ENCODE data around the gene AZU1.
"Not testable (repeated sequence)": the region's sequence is repeated elsewhere in the genome, so short reads cannot be mapped to it uniquely, and the experiment has no call there.

AZU1 gene

GRCh38 chr19:810883-811489 is 16.7 kb upstream of the AZU1 start:
- DNase-seq (ENCODE audit: low spot score): no peak

- DNase-seq (ENCODE audit: low spot score): no peak
Measured at GRCh38 chr19:811506-812048, 16.1 kb upstream of the AZU1 start.

DNA sequence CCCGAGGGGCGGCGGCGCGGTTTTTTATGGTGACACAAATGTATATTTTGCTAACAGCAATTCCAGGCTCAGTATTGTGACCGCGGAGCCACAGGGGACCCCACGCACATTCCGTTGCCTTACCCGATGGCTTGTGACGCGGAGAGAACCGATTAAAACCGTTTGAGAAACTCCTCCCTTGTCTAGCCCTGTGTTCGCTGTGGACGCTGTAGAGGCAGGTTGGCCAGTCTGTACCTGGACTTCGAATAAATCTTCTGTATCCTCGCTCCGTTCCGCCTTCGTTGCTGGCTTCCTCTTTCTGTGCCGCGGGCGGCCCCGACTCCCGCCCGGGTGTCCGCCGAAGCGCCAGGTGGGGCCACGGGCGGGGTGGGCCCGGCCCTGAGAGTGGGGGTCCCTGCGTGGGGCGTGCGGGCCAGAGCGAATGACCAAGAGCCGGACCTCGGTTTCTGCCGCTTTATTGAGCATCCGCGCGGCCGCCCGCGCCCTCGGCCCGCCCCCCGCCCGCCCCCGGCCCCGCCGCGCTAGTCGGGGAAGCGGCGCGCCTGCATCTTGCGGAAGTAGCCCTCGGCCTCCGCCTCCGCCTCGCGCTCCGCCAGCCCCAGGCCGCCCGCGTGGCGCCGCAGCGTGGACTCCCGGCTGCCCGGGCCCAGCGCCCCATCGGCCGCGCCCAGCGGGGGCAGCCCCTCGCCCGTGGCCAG is 15.4 kb upstream of the AZU1 start:
- no peak for DNase-seq (ENCODE audit: low spot score)

DNA sequence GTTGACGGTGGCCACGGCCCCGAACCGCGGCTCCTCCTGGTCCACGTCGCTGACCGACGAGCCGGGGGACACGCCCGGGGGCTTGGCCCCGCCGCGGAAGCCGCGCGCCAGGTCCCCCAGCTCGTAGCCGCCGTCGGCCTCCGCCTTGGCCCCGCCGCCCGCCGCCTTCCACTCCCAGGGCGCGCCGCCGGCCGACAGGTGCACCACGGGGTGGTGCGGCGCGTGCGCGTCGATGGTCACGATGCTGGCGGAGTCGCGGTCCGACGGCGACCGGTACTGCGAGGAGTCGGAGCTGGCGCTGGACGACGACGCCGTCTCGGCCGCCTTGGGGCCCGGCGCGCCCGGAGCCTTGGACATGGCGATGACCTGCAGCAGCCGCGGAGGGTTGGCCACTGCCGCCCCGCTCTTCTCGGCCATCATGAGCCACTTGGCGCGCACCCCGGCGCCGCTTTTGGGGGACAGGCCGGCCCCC is 14.9 kb upstream of the AZU1 start:
- DNase-seq (ENCODE audit: low spot score): no peak

GRCh38 chr19:813219-814151 is 14.2 kb upstream of the AZU1 start:
- no peak for DNase-seq (ENCODE audit: low spot score)

DNA sequence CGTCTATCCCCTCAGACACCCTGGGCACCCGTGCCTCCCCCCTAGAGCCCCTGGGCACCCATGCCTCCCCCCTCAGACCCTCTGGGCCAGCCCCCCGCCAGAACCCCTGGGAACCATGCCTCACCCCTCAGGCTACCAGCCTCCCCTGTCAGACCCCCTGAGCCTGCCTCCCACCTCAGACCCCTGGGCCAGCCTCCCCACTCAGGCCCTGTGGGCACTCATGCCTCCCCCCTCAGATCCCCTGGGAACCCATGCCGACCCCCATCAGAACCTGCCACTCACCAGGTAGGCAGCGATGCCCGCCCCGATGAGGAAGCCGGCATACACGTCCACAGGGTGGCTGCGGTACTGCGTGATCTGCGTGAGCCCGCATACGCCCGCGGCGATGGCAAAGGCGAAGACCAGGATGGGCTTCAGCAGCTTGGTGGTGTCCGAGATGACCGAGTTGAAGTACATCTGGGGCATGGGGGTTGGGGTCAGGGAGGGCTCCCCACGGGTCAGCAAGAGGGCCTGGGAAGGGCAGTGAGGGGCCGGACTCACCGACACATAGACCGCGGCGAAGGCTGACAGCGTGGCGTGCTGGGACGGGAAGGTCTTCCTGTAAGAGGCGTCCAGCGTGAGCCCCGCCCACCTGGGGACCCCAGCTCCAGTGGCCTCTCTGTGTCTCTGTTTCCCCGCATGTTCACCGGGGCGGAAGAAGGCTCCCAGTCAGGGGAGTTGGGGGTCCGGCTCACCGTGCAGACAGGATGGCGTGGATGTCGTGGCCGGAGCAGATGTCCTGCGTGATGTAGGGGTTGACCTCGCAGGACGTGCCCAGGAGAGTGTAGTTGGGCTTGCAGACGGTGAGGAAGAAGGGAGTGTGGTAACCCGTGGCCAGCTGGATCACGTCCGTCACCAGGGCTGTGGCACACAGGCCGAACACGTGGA is 13.2 kb upstream of the AZU1 start:
- no peak for DNase-seq (ENCODE audit: low spot score)

DNA sequence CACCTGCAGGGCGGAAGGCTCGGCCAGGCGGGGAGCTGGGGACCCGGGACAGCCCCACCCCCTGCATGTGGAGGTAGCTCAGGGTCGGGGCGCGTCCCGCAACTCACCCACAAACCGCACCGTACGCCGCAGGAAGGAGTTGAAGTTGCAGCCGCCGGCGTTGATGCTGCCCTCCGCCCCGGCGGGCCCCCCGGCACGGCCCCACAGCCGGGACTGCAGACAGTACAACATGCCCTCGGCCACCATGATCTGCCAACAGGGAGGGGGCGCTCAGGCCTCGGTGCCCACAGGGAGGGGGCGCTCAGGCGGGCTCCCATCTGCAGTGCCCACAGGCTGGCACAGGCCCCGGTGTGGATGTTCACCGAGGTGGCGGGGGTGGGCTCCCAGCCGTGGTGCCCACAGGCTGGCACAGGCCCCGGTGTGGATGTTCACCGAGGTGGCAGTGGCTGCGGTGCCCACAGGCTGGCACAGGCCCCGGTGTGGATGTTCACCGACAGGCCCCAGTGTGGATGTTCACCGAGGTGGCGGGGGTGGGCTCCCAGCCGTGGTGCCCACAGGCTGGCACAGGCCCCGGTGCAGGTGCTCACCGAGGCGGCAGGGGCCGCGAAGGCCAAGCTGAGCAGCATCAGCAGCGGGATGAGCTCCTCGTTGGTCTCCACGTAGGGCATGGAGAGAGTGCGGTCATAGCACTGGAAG is 12.4 kb upstream of the AZU1 start:
- DNase-seq (ENCODE audit: low spot score): no peak

DNA sequence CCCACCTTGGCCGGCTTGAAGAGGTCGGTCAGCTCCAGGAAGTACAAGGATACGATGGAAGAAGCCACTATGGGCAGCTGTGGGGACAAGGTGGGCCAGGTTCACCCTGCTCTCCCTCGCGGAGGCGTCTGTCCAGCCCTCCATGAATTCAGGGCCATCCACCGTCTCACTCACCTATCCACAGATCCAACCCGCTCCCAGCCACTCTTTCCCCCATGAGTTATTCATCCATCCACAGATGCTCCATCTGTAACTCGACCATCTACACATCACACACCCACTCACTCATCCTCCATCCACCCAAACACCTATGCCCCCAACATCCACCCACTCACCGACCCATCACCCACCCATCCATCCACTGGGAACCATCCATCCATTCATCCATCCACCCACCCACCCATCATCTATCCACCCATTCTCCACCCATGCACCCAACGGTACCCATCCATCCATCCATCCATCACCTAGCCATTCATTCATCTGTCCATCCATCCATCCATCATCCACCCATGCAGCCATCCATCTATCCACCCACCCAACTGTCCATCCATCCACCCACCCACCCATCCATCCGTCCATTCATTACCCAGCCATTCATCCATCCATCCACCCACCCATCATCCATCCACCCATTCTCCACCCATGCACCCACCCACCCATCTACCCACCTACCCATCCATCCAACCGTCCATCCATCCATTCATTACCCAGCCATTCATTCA is 11.7 kb upstream of the AZU1 start:
- DNase-seq (ENCODE audit: low spot score): no peak

- DNase-seq (ENCODE audit: low spot score): no peak
Measured at GRCh38 chr19:816500-816857, 11.2 kb upstream of the AZU1 start.

- not testable (repeated sequence) for DNase-seq (ENCODE audit: low spot score)
Measured at GRCh38 chr19:820212-820611, 7.4 kb upstream of the AZU1 start.

- DNase-seq (ENCODE audit: low spot score): no peak
Measured at GRCh38 chr19:821231-821824, 6.3 kb upstream of the AZU1 start.

DNA sequence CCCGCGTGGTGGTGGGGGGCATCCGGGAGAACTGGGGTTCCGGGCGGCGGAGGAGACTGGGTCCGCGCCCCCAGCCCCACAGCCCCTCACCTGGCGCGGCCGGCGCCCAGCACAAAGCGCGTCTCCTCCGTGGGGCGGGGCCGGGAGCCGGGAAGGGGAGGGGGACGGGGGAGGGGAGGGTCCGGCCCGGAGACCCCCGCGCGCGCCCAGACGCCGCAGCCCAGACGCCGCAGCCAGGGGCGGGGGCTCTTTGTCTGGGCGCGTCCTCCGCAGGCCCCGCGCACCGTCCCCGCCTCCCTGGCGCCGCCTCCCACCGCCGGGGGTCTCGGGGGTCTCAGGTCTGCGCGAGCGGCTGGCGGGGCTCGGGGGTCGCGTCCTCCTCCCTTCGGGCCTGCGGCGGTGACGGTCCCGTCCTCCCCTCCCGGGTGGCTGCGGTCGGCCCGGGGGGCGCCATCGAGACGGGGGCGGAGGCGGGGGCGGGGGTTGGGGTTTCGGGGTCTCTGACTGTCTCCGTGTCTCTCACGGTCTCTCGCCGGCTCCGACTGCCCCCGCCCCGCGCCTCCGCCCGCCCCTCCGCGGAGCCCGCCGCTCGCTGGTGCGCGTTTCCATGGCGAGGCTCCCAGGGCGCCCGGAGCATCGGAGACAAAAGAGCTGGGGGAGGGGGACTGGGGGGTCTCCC is 5.7 kb upstream of the AZU1 start, which contains the start of gene PLPPR3:
Gene PLPPR3, minus strand, starts transcription at position 131 of the 679 bp plus-strand sequence. CDS start 396 bp downstream, outside the sequence.
- DNase-seq (ENCODE audit: low spot score): no peak

DNA sequence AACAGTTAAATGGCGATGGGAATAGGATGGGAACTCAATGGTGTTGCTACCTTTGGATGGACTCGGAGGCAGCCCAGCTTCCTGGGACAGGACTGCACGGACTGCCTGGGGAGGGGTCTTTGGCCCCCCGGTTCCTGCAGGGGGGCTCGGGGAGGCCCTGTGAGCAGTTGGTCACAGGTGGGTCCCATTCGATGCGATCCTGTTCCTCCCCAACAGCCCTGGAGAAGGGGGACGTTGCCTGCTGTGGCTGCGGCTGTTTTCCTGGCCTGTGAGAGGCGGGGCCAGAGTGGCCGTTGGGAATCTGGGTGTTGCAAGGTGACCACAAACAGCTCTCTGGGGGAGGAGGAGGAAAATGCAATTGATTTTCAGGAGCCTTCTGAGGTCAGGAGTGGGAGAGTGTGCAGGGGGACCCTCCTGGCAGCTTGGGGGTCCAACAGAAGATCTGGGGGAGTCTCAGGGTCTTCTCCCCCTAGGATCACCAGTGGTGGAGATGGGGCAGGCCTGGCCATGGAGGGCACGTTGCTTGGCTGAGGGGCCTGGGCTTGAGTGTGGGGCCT is 4.0 kb upstream of the AZU1 start:
- DNase-seq (ENCODE audit: low spot score): no peak

- no peak for DNase-seq (ENCODE audit: low spot score)
Measured at GRCh38 chr19:824885-825284, 2.8 kb upstream of the AZU1 start.

GRCh38 chr19:825897-826644 is 1.6 kb upstream of the AZU1 start:
- no peak for DNase-seq (ENCODE audit: low spot score)

- DNase-seq (ENCODE audit: low spot score): no peak
Measured at GRCh38 chr19:827314-827709, 325 bp upstream of the AZU1 start.

DNA sequence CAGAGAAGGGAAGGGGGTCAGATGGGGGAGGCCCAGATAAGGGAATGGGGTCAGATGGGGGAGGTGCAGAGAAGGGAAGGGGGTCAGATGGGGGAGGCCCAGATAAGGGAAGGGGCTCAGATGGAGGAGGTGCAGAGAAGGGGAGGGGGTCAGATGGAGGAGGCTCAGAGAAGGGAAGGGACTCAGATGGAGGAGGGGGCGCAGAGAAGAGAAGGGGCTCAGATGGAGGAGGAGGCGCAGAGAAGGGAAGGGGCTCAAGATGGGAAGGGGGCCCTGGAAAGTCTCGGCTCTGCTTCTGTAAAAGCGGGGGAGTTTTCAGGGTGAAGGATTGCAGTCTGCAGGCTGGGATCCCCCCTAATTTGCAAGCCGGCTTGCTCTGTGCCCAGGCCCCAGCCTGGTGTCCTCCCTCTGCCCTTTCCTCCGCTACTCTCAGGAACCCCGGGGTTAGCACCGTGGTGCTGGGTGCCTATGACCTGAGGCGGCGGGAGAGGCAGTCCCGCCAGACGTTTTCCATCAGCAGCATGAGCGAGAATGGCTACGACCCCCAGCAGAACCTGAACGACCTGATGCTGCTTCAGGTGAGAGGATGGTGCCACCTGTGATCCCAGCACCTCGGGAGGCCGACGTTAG is 1.6 kb downstream of the AZU1 start:
- no peak for DNase-seq (ENCODE audit: low spot score)

Measured in CD4-positive, alpha-beta T cell treated with Interleukin-2 at 100 ng/mL for 4 hours (primary cell).